ENCODE measurements around the gene TGFB2. TPM values are rescaled to one million over a fixed set of nuclear protein-coding genes. Genes with fewer than 3 reads are reported as not detected.

The TGFB2 gene
- total and polyA plus RNA-seq, 4 donors: 0.21 to 0.75 (median 0.41) TPM

GRCh38 chr1:218456444-218456843 is 111.3 kb downstream of the TGFB2 start:
- H3K4me3 ChIP-seq (ENCODE audit: low read depth in 1 of 3, low read length in 3 of 3): no peak overlapping the region
- no peaks in the 10 kb centered on the region for H3K27me3 ChIP-seq (ENCODE audit: control insufficient read depth in 4 of 4, insufficient read depth in 4 of 4, low read length in 3 of 4)
- H3K4me1 ChIP-seq (ENCODE audit: control insufficient read depth in 4 of 4, insufficient read depth in 4 of 4, low read length in 3 of 4): no peaks in the 10 kb centered on the region
- TF ChIP-seq JUND (IDR thresholded peaks at IDR 0.05): no peak
- TF ChIP-seq FOXA1 (IDR thresholded peaks at IDR 0.05): no peak
- no peak for TF ChIP-seq RAD21 (IDR thresholded peaks at IDR 0.05)
- no peak for TF ChIP-seq ZBTB33 (IDR thresholded peaks at IDR 0.05)
- no peak for TF ChIP-seq FOXA2 (IDR thresholded peaks at IDR 0.05)
- no peak for TF ChIP-seq REST (IDR thresholded peaks at IDR 0.05)
- TF ChIP-seq ATF3 (IDR thresholded peaks at IDR 0.05): no peak
- TF ChIP-seq GABPA (IDR thresholded peaks at IDR 0.05 in 1 of 2, conservative IDR thresholded peaks at IDR 0.05 in 1 of 2): no peak
- H3K27ac ChIP-seq (ENCODE audit: low read depth in 1 of 2, low read length in 2 of 2): no peak overlapping the region
- WGBS: 83% methylated on average over 3 of the region's 3 CpGs
- H3K9ac ChIP-seq (ENCODE audit: low read depth in 1 of 2, low read length in 2 of 2): no peak overlapping the region
- H3K36me3 ChIP-seq (ENCODE audit: control insufficient read depth in 4 of 4, insufficient read depth in 3 of 4, low read depth in 1 of 4, low read length in 3 of 4): no peaks in the 10 kb centered on the region
- no peak for DNase-seq (ENCODE audit: low spot score)
- no peaks in the 10 kb centered on the region for H3K9me3 ChIP-seq (ENCODE audit: control insufficient read depth in 4 of 4, low read length in 3 of 4)

GRCh38 chr1:218459450-218459849 is 114.3 kb downstream of the TGFB2 start:
- no peak overlapping the region for H3K9ac ChIP-seq (ENCODE audit: low read depth in 1 of 2, low read length in 2 of 2)
- no peak for TF ChIP-seq REST (IDR thresholded peaks at IDR 0.05)
- no peak for TF ChIP-seq EGR1 (IDR thresholded peaks at IDR 0.05; ENCODE audit: low read depth in 2 of 2)
- H3K27me3 ChIP-seq (ENCODE audit: control insufficient read depth in 4 of 4, insufficient read depth in 4 of 4, low read length in 3 of 4): no peaks in the 10 kb centered on the region
- H3K27ac ChIP-seq (ENCODE audit: low read depth in 1 of 2, low read length in 2 of 2): no peak overlapping the region
- H3K4me1 ChIP-seq (ENCODE audit: control insufficient read depth in 4 of 4, insufficient read depth in 4 of 4, low read length in 3 of 4): no peaks in the 10 kb centered on the region
- H3K36me3 ChIP-seq (ENCODE audit: control insufficient read depth in 4 of 4, insufficient read depth in 3 of 4, low read depth in 1 of 4, low read length in 3 of 4): no peaks in the 10 kb centered on the region
- no peak overlapping the region for H3K4me3 ChIP-seq (ENCODE audit: low read depth in 1 of 3, low read length in 3 of 3)
- H3K9me3 ChIP-seq (ENCODE audit: control insufficient read depth in 4 of 4, low read length in 3 of 4): no peaks in the 10 kb centered on the region
- 81% methylated on average over 8 of the region's 8 CpGs for WGBS
- DNase-seq (ENCODE audit: low spot score): no peak

Measured in liver (tissue), 9 donors.